Body of pancreas (tissue), 4 donors: ENCODE data around the gene ARSA.

Experiments
- POLR2A ChIP-seq, 3 donors: fragments of 450-650 bp; IDR thresholded peaks; one replicate each; pipeline ENCODE4 v1.6.1; 2016; ENCODE audit warnings: antibody characterized with exemption in 3 of 3, mild to moderate bottlenecking in 2 of 3
- TF ChIP-seq, protein P1 (sequence below), 7 experiments: fragments of 450-650 bp in 4 of 7; fragments of 200-600 bp in 3 of 7; sonication (generic) in 3 of 7; IDR thresholded peaks; one replicate each; pipeline ENCODE4 v1.5.1; 2016 to 2019; ENCODE audit warnings: antibody characterized with exemption in 7 of 7

DNA sequence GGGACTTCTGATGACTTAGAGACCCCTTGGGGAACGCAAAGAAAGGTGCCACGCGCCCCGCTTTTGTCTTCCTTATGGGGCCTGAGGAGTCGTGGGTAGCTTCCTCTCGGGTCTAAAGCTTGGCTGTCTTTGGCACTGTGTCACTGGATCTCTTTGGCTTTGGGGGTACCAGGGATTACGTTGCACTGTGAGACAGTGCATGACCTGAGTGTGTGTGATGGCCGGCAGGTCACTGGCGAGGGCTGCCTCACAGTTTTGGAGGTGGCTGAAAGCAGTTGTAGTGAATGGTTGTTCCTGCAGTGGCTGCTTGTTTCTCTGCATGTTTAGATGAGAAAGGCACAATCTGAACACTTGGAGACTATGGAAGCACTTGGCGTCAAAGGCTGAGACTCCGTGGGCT lies 5.8 kb upstream of the ARSA start:
- TF ChIP-seq POLR2A (IDR thresholded peaks at IDR 0.05) = no peak
- TF ChIP-seq, protein P1, sequence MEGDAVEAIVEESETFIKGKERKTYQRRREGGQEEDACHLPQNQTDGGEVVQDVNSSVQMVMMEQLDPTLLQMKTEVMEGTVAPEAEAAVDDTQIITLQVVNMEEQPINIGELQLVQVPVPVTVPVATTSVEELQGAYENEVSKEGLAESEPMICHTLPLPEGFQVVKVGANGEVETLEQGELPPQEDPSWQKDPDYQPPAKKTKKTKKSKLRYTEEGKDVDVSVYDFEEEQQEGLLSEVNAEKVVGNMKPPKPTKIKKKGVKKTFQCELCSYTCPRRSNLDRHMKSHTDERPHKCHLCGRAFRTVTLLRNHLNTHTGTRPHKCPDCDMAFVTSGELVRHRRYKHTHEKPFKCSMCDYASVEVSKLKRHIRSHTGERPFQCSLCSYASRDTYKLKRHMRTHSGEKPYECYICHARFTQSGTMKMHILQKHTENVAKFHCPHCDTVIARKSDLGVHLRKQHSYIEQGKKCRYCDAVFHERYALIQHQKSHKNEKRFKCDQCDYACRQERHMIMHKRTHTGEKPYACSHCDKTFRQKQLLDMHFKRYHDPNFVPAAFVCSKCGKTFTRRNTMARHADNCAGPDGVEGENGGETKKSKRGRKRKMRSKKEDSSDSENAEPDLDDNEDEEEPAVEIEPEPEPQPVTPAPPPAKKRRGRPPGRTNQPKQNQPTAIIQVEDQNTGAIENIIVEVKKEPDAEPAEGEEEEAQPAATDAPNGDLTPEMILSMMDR (IDR thresholded peaks at IDR 0.05) = no peak
